GM21447 (cell line): ENCODE measurements around the gene BECN2.
"Not testable (repeated sequence)": the region's sequence is repeated elsewhere in the genome, so short reads cannot be mapped to it uniquely, and the experiment has no call there.

Experiments used
- ATAC-seq: cut with Tn5 transposase; IDR thresholded peaks from one replicate; pipeline ENCODE4 v1.9.1; 2021; ENCODE audit not compliant: unreplicated experiment

Gene BECN2

GRCh38 chr1:241979071-241979470 lies 21.5 kb downstream of the BECN2 start:
- no peak for ATAC-seq

- ATAC-seq, result no peak
Observed at GRCh38 chr1:241979926-241980325, 22.4 kb downstream of the BECN2 start.

GRCh38 chr1:241985787-241986186 lies 28.2 kb downstream of the BECN2 start:
- ATAC-seq, result no peak

DNA sequence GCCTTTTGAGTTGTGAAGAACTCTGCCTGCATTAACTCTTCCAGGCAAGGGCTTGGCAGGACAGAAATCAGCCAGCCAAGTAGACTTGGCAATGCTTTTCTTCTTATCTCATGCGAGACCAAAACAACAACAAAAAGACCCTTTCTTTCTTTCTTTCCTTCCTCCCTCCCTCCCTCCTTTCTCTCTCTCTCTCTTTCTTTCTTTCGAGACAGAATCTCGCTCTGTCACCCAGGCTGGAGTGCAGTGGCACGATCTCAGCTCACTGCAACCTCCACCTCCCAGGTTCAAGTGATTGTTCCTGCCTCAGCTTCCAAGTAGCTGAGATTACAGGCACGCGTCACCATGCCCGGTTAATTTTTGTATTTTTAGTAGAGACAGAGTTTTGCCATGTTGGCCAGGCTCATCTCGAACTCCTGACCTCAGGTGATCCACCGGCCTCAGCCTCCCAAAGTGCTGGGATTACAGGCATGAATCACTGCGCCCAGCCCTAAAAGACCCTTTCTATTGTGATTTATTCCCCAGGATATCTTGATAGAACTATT lies 30.9 kb downstream of the BECN2 start:
- ATAC-seq, result not testable (repeated sequence)

DNA sequence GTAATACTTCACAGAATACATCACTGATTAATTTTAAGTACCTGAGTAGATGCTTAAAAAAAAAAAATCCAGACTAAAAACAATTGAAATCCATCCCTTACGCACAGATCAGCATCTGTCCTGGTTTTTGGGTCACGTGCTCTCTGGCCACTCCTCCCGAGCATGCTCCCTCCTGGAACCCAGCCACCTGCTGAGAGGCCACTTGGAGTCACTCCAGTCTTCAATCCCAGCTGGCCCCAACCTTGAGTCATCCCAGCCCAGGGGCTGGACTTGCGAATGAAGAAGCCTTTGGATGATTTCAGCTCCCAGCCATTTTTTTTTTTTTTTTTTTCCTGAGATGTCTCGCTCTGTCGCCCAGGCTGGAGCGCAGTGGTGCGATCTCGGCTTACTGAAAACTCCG lies 32.5 kb downstream of the BECN2 start:
- no peak for ATAC-seq

DNA sequence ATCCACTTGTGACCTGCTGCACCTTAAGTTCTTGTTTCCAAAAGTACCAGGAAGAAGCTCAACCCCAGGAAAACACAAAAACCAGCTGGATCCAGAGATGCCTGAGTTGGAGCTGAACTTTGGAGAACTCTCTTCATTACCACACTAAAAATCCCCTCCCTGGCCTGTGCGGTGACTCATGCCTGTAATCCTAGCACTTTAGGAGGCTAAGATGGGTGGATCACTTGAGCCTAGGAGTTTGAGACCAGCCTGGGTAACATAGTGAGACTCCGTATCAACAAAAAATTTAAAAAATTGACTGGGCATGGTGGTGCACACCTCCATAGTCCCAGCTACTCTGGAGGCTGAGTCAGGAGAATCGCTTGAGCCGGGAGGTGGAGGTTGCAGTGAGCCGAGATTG lies 35.2 kb downstream of the BECN2 start:
- ATAC-seq, result no peak

DNA sequence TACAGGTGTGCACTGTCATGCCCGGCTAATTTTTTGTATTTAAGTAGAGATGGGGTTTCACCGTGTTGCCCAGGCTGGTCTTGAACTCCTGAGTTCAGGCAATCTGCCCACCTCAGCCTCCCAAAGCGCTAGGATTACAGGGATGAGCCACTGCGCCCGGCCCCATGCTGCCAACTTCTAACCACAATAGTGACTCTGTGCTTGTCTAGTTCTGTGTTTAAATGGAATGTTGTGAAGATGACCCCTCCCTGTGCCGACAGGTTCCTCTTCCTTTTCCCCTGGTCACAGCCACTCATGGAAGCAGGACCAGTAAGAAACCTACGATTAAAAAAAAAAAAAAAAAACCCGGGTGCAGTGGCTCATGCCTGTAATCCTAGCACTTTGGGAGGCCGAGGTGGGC lies 36.6 kb downstream of the BECN2 start:
- no peak for ATAC-seq

- no peak for ATAC-seq
Observed at GRCh38 chr1:241997401-241997998, 39.9 kb downstream of the BECN2 start.

DNA sequence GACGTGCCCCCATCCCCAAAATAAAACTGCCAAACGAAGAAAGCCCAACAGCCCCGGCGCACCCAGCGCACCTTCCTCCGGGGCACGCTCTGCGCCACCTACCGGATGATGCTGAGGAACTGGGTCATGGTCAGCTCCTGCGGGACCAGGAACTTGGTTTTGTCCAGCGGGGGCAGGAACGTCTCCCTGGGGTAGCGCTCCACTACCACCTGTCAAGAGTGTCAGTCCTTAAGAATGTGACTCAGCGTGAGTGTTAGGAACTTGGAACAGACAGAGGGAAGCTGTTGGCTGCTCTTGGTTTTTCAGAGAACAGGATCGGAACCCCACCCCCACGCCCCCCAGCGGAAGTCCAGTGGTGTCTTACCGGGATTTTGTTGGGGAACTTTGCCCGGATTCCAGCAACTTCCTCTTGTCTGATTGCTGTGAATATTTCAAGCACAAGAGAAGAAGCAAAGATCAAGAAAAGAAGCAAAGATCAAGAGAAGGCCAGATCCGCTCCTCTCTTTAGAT lies 40.9 kb downstream of the BECN2 start:
- peak; percentile 87 for ATAC-seq

DNA sequence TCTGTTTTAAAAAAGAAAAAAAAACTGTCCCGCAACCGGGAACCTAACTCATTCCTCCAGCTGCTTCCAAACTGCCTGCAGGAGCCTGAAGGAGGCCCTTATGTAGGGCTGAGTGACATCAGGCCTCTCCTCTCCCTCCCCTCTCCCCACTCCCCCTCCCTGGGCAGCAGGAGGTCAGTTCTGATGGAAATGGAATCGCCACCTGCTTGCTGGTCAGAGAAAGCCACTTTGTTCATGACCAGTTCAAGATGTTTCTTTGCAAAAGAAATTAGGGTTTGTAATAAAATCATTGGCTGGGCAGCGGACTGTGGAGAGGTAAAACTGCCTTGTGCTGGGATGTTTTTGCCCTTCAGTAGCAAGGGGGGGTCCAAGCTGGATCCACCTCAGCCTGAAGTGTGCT lies 41.5 kb downstream of the BECN2 start, which contains the start of gene MAP1LC3C:
TSS of gene MAP1LC3C (minus strand) at position 73 of the 400 bp plus-strand sequence. CDS start 90 bp downstream, outside the sequence.
- no peak for ATAC-seq

- ATAC-seq, result no peak
Observed at GRCh38 chr1:242000434-242000833, 42.9 kb downstream of the BECN2 start.

GRCh38 chr1:242002072-242002471 lies 44.5 kb downstream of the BECN2 start:
- ATAC-seq, result no peak

DNA sequence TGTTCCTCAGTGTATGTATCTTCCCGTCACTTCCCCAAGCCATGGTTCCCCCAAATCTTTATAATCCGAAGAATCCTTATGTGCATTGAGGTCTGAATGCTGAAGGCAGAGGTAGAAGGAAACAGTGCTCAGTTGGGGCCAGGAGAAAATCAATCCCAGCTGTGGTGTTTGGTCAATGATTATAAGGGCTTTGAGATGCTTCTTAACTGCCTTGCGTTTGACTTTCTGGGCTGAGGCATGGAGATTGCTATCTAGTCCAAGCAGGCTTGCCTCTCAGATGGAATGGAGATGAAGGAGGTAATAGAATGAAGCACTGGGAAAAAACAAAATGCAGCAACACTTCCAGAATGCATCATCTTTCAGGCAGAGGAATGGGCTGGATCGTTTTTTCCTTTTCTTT lies 44.9 kb downstream of the BECN2 start:
- ATAC-seq, result no peak

DNA sequence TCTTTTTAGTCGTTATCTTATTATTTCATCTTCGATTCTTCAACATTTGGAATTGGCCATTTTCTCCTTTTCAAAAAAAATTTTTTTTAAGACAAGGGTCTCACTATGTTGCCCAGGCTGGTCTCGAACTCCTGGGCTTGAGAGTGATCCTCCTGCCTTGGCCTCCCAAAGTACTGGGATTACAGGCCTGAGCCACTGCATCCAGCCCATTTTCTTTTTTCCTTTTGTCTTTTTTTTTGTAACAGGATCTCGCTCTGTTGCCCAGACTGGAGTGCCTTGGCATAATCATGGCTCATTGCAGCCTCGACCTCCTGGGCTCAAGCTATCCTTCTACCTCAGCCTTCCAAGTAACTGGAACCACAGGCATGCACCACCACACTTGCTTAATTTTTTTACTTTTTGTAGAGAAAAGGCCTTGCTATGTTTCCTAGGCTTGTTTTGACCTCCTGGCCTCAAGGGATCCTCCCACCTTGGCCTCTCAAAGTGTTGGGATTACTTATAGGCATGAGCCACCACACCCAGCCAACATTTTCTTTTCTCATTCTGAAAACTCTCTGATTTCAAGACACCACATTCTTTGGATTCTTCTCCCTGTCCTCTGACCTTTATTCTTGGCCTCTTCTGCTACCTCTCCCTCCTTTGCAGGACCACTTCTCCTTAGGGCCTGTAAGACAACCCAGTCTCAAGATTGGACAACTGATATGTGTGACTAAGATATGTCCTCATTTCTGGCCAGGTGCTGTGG lies 47.4 kb downstream of the BECN2 start:
- no peak for ATAC-seq

DNA sequence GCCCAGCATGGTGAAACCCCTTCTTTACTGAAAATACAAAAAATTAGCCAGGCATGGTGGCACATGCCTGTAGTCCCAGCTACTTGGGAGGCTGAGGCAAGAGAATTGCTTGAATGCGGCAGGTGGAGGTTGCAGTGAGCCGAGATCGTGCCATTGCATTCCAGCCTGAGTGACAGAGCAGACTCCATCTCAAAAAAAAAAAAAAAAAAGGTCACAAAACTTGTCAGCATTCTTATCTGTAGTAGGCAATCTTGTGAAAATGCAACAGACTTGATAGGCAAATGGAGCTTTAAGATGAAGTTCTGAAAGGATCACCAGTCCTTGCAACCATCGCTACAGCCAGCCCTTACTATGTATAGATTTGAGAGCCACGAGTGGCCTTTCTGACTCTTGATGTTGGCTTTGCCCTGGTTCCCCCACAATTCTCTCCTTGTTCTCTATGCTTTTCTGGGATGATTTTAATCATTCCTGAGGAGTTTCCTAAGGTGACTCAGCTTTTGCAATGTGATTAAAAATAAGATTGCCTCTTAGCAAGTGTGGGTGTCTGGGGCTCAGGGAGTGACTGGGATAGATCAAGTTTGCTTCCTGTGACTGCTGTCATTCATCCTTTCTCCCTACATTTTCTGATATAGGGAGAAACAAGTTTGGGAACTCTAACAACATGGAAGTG lies 48.4 kb downstream of the BECN2 start:
- no peak for ATAC-seq

- no peak for ATAC-seq
Observed at GRCh38 chr1:242006976-242007375, 49.4 kb downstream of the BECN2 start.
